Tibial nerve (tissue), 4 donors: ENCODE data around the gene BRSK2. TPM values are rescaled to one million over a fixed set of nuclear protein-coding genes. Genes with fewer than 3 reads are reported as not detected.
A peak's percentile ranks its signal among the peaks of the same experiment; 100 is the strongest.

ENCODE experiments used
- DNase-seq, 2 donors: peaks; one replicate each; pipeline ENCODE4 v3.0.0-alpha.2; 2019; ENCODE audit warnings: low spot score in 2 of 2
- H3K27ac ChIP-seq, 4 donors: fragments of 200-600 bp; sonication (generic) in 3 of 4; one replicate each; pipeline ENCODE4 v1.5.1; 2017 to 2019; ENCODE audit warnings: mild to moderate bottlenecking in 1 of 4
- H3K27me3 ChIP-seq, 2 donors: fragments of 200-600 bp; sonication (generic) in 1 of 2; one replicate each; pipeline versions ENCODE4 v1.5.1 to v1.6.0; 2017 to 2019
- H3K36me3 ChIP-seq, 3 donors: fragments of 200-600 bp; sonication (generic); one replicate each; pipeline ENCODE4 v1.5.1; 2018 to 2019
- H3K4me1 ChIP-seq, 4 donors: fragments of 200-600 bp; sonication (generic) in 3 of 4; one replicate each; pipeline ENCODE4 v1.5.1; 2017 to 2019
- H3K4me3 ChIP-seq, 4 donors: fragments of 200-600 bp; sonication (generic) in 3 of 4; one replicate each; pipeline ENCODE4 v1.5.1; 2017 to 2019; ENCODE audit warnings: mild to moderate bottlenecking in 1 of 4, moderate library complexity in 1 of 4
- H3K9me3 ChIP-seq, 4 donors: fragments of 200-600 bp; sonication (generic) in 3 of 4; one replicate each; pipeline ENCODE4 v1.5.1; 2017 to 2019
- CTCF ChIP-seq, 5 experiments: fragments of 200-600 bp in 3 of 5; fragments of 450-650 bp in 2 of 5; sonication (generic) in 3 of 5; IDR thresholded peaks; one replicate each; pipeline ENCODE4 v1.5.1; 2016 to 2019; ENCODE audit warnings: antibody characterized with exemption in 5 of 5, mild to moderate bottlenecking in 3 of 5, moderate library complexity in 2 of 5
- EP300 ChIP-seq, 2 donors: sonication (generic); formaldehyde crosslinking; IDR thresholded peaks; one replicate each; pipeline ENCODE4 v1.6.1; 2017; ENCODE audit warnings: antibody characterized with exemption in 2 of 2, mild to moderate bottlenecking in 1 of 2
- POLR2A ChIP-seq, 2 donors: fragments of 450-650 bp; IDR thresholded peaks; one replicate each; pipeline ENCODE4 v1.6.1; 2017; ENCODE audit warnings: antibody characterized with exemption in 2 of 2, mild to moderate bottlenecking in 2 of 2, moderate library complexity in 2 of 2
- WGBS, 2 donors: methylation state at CpG; one replicate each; pipeline ENCODE4 v1.1.5; 2018; 5-methylcytosine and 5-hydroxymethylcytosine counted together
- total RNA-seq, 4 donors: library from RNA; depleted of rRNA; stranded (reverse); fragments of >200 nt; gene quantifications; one replicate each; pipeline ENCODE4 v1.1.0, GENCODE V29; 2016

BRSK2 gene
- total RNA-seq, 4 donors from 2014 or later, result 2.4 to 7.8 (median 4.6) TPM

GRCh38 chr11:1482581-1483444, 93.1 kb downstream of the BRSK2 start:
- H3K27me3 ChIP-seq, result no peaks in the 10 kb centered on the region
- H3K4me3 ChIP-seq, result no peak overlapping the region
- DNase-seq, result no peak
- H3K9me3 ChIP-seq, result no peaks in the 10 kb centered on the region
- peaks cover 0 to 78% (median 53%) of the 10 kb centered on the region in 4 donors for H3K4me1 ChIP-seq
- H3K27ac ChIP-seq, result peak overlapping the region; percentile 43 to 88 (median 66)
- TF ChIP-seq EP300 (IDR thresholded peaks at IDR 0.05), result peak in 1 of 2 donors; percentile 17
- no peak for TF ChIP-seq POLR2A (IDR thresholded peaks at IDR 0.05)
- no peak for TF ChIP-seq CTCF (IDR thresholded peaks at IDR 0.05)
- peaks cover 0 to 33% (median 6%) of the 10 kb centered on the region in 3 donors for H3K36me3 ChIP-seq
- WGBS, 2 donors, result 63% methylated on average over 25 to 32 of the region's 32 CpGs

GRCh38 chr11:1483445-1483961, 93.8 kb downstream of the BRSK2 start:
- H3K4me3 ChIP-seq, result no peak overlapping the region
- peaks cover 0 to 85% (median 60%) of the 10 kb centered on the region in 4 donors for H3K4me1 ChIP-seq
- DNase-seq, result no peak
- peaks cover 0 to 27% (median 6%) of the 10 kb centered on the region in 3 donors for H3K36me3 ChIP-seq
- 41 to 50% methylated on average over 5 to 6 of the region's 6 CpGs for WGBS, 2 donors
- no peaks in the 10 kb centered on the region for H3K9me3 ChIP-seq
- no peak for TF ChIP-seq EP300 (IDR thresholded peaks at IDR 0.05)
- no peak for TF ChIP-seq CTCF (IDR thresholded peaks at IDR 0.05)
- no peaks in the 10 kb centered on the region for H3K27me3 ChIP-seq
- peak overlapping the region; percentile 43 to 88 (median 66) for H3K27ac ChIP-seq

GRCh38 chr11:1484061-1484671, 94.4 kb downstream of the BRSK2 start:
- no peaks in the 10 kb centered on the region for H3K9me3 ChIP-seq
- TF ChIP-seq EP300 (IDR thresholded peaks at IDR 0.05), result no peak
- no peak for TF ChIP-seq CTCF (IDR thresholded peaks at IDR 0.05)
- no peak for TF ChIP-seq POLR2A (IDR thresholded peaks at IDR 0.05)
- H3K4me1 ChIP-seq, result peaks cover 0 to 92% (median 65%) of the 10 kb centered on the region in 4 donors
- H3K4me3 ChIP-seq, result no peak overlapping the region
- peak overlapping the region in 3 of 4 donors; percentile 24 to 88 (median 83) for H3K27ac ChIP-seq
- no peaks in the 10 kb centered on the region for H3K27me3 ChIP-seq
- peaks cover 0 to 20% (median 6%) of the 10 kb centered on the region in 3 donors for H3K36me3 ChIP-seq
- WGBS, 2 donors, result 85 to 90% methylated on average over 17 of the region's 17 CpGs
- DNase-seq, result no peak

GRCh38 chr11:1484695-1485503, 95.2 kb downstream of the BRSK2 start:
- peak overlapping the region in 3 of 4 donors; percentile 61 to 88 (median 83) for H3K27ac ChIP-seq
- DNase-seq, result no peak
- WGBS, 2 donors, result 52 to 60% methylated on average over 14 to 20 of the region's 20 CpGs
- peaks cover 0 to 13% (median 6%) of the 10 kb centered on the region in 3 donors for H3K36me3 ChIP-seq
- peak overlapping the region in 2 of 4 donors; percentile 20 to 41 for H3K4me3 ChIP-seq
- no peaks in the 10 kb centered on the region for H3K9me3 ChIP-seq
- TF ChIP-seq CTCF (IDR thresholded peaks at IDR 0.05), result peak in 1 of 5 experiments; percentile 5
- no peak for TF ChIP-seq POLR2A (IDR thresholded peaks at IDR 0.05)
- H3K4me1 ChIP-seq, result peaks cover 0 to 99% (median 66%) of the 10 kb centered on the region in 4 donors
- no peaks in the 10 kb centered on the region for H3K27me3 ChIP-seq
